ENCODE data around the gene TBC1D1. TPM values are rescaled to one million over a fixed set of nuclear protein-coding genes. Genes with fewer than 3 reads are reported as not detected.

TBC1D1 gene
- total RNA-seq, 1 experiment from 2014 or later = 89.0 TPM

GRCh38 chr4:38095691-38096090, 204.8 kb downstream of the TBC1D1 start:
- no peak for DNase-seq
- no peaks in the 10 kb centered on the region for H3K79me2 ChIP-seq (ENCODE audit: low read length)
- no peak overlapping the region for H3K4me2 ChIP-seq (ENCODE audit: low read length)
- TF ChIP-seq EZH2 (IDR thresholded peaks at IDR 0.05; ENCODE audit: low read length, unreplicated experiment) = no peak
- no peak for TF ChIP-seq CTCF (conservative IDR thresholded peaks at IDR 0.05; ENCODE audit: low read depth, low read length)
- TF ChIP-seq EZH2phosphoT487 (IDR thresholded peaks at IDR 0.05; ENCODE audit: borderline replicate concordance, low read length) = no peak
- intact Hi-C loops (cut with micrococcal nuclease) = no loop called here
- ATAC-seq = no peak
- H3K4me3 ChIP-seq (ENCODE audit: low read length) = no peak overlapping the region
- no peaks in the 10 kb centered on the region for H3K36me3 ChIP-seq (ENCODE audit: low read depth, low read length)
- POLR2A ChIA-PET (ENCODE audit: unreplicated experiment) = no interaction called here
- no peaks in the 10 kb centered on the region for H4K20me1 ChIP-seq (ENCODE audit: low read length)
- no peaks in the 10 kb centered on the region for H3K4me1 ChIP-seq (ENCODE audit: insufficient read depth, low read length)
- CTCF ChIA-PET = no interaction called here
- no peaks in the 10 kb centered on the region for H3K9me2 ChIP-seq (replicated peaks; ENCODE audit: low read length)
- H3K9ac ChIP-seq (ENCODE audit: low read length) = no peak overlapping the region
- no peak overlapping the region for H2AFZ ChIP-seq (ENCODE audit: low read length)
- H3K9me3 ChIP-seq (ENCODE audit: low read length) = no peaks in the 10 kb centered on the region
- no peaks in the 10 kb centered on the region for H3F3A ChIP-seq (ENCODE audit: low read length, unreplicated experiment)
- H3K27ac ChIP-seq (ENCODE audit: low read length) = no peak overlapping the region
- BruUV-seq (replicated peaks) = no TSS peak
- no peaks in the 10 kb centered on the region for H3K27me3 ChIP-seq (ENCODE audit: low read length)

GRCh38 chr4:38097818-38098217, 206.9 kb downstream of the TBC1D1 start:
- CTCF ChIA-PET = no interaction called here
- no peak for TF ChIP-seq CTCF (conservative IDR thresholded peaks at IDR 0.05; ENCODE audit: low read depth, low read length)
- TF ChIP-seq EZH2 (IDR thresholded peaks at IDR 0.05; ENCODE audit: low read length, unreplicated experiment) = no peak

GRCh38 chr4:38099020-38099600, 208.2 kb downstream of the TBC1D1 start:
- POLR2A ChIA-PET (ENCODE audit: unreplicated experiment) = no interaction called here
- no peak overlapping the region for H3K4me3 ChIP-seq (ENCODE audit: low read length)
- no TSS peak for BruUV-seq (replicated peaks)
- ATAC-seq (no peak), DNase-seq (no peak)
- H3K9me3 ChIP-seq (ENCODE audit: low read length) = no peaks in the 10 kb centered on the region
- H3K27ac ChIP-seq (ENCODE audit: low read length) = no peak overlapping the region
- no peaks in the 10 kb centered on the region for H3K4me1 ChIP-seq (ENCODE audit: insufficient read depth, low read length)
- H2AFZ ChIP-seq (ENCODE audit: low read length) = no peak overlapping the region
- no peaks in the 10 kb centered on the region for H3K79me2 ChIP-seq (ENCODE audit: low read length)
- no peaks in the 10 kb centered on the region for H3K9me2 ChIP-seq (replicated peaks; ENCODE audit: low read length)
- intact Hi-C loops (cut with micrococcal nuclease) = no loop called here
- H3K9ac ChIP-seq (ENCODE audit: low read length) = no peak overlapping the region
- no peaks in the 10 kb centered on the region for H4K20me1 ChIP-seq (ENCODE audit: low read length)
- H3K27me3 ChIP-seq (ENCODE audit: low read length) = no peaks in the 10 kb centered on the region
- CTCF ChIA-PET = no interaction called here
- TF ChIP-seq EZH2 (IDR thresholded peaks at IDR 0.05; ENCODE audit: low read length, unreplicated experiment) = no peak
- no peak for TF ChIP-seq EZH2phosphoT487 (IDR thresholded peaks at IDR 0.05; ENCODE audit: borderline replicate concordance, low read length)
- TF ChIP-seq CTCF (conservative IDR thresholded peaks at IDR 0.05; ENCODE audit: low read depth, low read length) = no peak
- no peaks in the 10 kb centered on the region for H3K36me3 ChIP-seq (ENCODE audit: low read depth, low read length)
- no peak overlapping the region for H3K4me2 ChIP-seq (ENCODE audit: low read length)
- no peaks in the 10 kb centered on the region for H3F3A ChIP-seq (ENCODE audit: low read length, unreplicated experiment)

More at GRCh38 chr4:38097818-38098217, 206.9 kb downstream of the TBC1D1 start:
- POLR2A ChIA-PET (ENCODE audit: unreplicated experiment) = no interaction called here
- H3K9ac ChIP-seq (ENCODE audit: low read length) = no peak overlapping the region
- no peaks in the 10 kb centered on the region for H4K20me1 ChIP-seq (ENCODE audit: low read length)
- intact Hi-C loops (cut with micrococcal nuclease) = no loop called here
- H3K79me2 ChIP-seq (ENCODE audit: low read length) = no peaks in the 10 kb centered on the region
- ATAC-seq (no peak), DNase-seq (no peak)
- H3K4me3 ChIP-seq (ENCODE audit: low read length) = no peak overlapping the region
- no peak overlapping the region for H3K27ac ChIP-seq (ENCODE audit: low read length)
- H3K4me2 ChIP-seq (ENCODE audit: low read length) = no peak overlapping the region
- no peaks in the 10 kb centered on the region for H3K36me3 ChIP-seq (ENCODE audit: low read depth, low read length)
- no peaks in the 10 kb centered on the region for H3K4me1 ChIP-seq (ENCODE audit: insufficient read depth, low read length)
- no TSS peak for BruUV-seq (replicated peaks)
- H3K9me2 ChIP-seq (replicated peaks; ENCODE audit: low read length) = no peaks in the 10 kb centered on the region
- H3K27me3 ChIP-seq (ENCODE audit: low read length) = no peaks in the 10 kb centered on the region
- H3F3A ChIP-seq (ENCODE audit: low read length, unreplicated experiment) = no peaks in the 10 kb centered on the region
- no peak overlapping the region for H2AFZ ChIP-seq (ENCODE audit: low read length)
- H3K9me3 ChIP-seq (ENCODE audit: low read length) = no peaks in the 10 kb centered on the region

Data from PC-3 (cell line).